Body of pancreas (tissue), 4 donors: ENCODE results near the gene LHX3.

Experiments
- POLR2A ChIP-seq, 3 donors: fragments of 450-650 bp; IDR thresholded peaks; one replicate each; pipeline ENCODE4 v1.6.1; 2016; ENCODE audit warnings: antibody characterized with exemption in 3 of 3, mild to moderate bottlenecking in 2 of 3
- TF ChIP-seq, protein P1 (sequence below), 7 experiments: fragments of 450-650 bp in 4 of 7; fragments of 200-600 bp in 3 of 7; sonication (generic) in 3 of 7; IDR thresholded peaks; one replicate each; pipeline ENCODE4 v1.5.1; 2016 to 2019; ENCODE audit warnings: antibody characterized with exemption in 7 of 7

- TF ChIP-seq, protein P1, sequence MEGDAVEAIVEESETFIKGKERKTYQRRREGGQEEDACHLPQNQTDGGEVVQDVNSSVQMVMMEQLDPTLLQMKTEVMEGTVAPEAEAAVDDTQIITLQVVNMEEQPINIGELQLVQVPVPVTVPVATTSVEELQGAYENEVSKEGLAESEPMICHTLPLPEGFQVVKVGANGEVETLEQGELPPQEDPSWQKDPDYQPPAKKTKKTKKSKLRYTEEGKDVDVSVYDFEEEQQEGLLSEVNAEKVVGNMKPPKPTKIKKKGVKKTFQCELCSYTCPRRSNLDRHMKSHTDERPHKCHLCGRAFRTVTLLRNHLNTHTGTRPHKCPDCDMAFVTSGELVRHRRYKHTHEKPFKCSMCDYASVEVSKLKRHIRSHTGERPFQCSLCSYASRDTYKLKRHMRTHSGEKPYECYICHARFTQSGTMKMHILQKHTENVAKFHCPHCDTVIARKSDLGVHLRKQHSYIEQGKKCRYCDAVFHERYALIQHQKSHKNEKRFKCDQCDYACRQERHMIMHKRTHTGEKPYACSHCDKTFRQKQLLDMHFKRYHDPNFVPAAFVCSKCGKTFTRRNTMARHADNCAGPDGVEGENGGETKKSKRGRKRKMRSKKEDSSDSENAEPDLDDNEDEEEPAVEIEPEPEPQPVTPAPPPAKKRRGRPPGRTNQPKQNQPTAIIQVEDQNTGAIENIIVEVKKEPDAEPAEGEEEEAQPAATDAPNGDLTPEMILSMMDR (IDR thresholded peaks at IDR 0.05): no peak
- TF ChIP-seq POLR2A (IDR thresholded peaks at IDR 0.05): no peak
Observed at GRCh38 chr9:136177224-136177623, 27.7 kb downstream of the LHX3 start.
